ENCODE measurements around the gene HOXD1.

DNA sequence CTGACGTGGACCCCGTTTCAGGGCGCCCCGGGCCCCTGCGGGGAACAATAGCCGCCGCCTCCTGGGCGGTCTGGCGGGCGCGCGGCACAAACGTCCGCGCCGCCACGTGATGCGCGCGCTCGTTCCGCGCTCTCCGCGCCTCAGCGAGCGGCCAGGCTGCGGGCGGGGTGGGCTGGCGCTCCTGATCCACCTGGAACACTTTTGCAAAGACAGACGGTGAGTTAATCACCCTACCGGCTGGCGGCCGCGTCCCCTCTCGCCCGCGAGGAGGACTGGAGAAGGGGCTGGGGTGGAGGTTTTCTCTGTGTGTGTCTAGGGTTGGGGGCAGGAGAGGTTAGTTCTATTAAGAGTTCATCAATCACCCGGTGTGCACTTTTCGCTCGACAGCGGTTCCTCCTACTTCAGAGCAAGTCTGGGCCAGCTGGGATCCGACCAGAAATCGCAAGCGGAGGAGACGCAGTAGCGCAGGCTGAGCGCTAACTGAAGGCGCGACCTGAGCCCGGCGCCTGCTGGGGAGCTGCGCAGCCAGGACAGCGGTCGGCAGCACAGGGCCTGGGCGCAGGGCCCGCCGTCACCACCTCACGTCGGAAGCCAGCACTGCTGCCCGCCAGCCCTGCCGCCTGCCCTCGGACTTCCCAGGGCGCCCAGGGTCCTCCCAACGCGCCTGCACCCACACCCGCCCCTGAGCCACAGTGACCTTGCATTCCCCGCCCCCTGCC lies 10.3 kb upstream of the HOXD1 start:
- TF ChIP-seq, protein P1, sequence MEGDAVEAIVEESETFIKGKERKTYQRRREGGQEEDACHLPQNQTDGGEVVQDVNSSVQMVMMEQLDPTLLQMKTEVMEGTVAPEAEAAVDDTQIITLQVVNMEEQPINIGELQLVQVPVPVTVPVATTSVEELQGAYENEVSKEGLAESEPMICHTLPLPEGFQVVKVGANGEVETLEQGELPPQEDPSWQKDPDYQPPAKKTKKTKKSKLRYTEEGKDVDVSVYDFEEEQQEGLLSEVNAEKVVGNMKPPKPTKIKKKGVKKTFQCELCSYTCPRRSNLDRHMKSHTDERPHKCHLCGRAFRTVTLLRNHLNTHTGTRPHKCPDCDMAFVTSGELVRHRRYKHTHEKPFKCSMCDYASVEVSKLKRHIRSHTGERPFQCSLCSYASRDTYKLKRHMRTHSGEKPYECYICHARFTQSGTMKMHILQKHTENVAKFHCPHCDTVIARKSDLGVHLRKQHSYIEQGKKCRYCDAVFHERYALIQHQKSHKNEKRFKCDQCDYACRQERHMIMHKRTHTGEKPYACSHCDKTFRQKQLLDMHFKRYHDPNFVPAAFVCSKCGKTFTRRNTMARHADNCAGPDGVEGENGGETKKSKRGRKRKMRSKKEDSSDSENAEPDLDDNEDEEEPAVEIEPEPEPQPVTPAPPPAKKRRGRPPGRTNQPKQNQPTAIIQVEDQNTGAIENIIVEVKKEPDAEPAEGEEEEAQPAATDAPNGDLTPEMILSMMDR (IDR thresholded peaks at IDR 0.05; ENCODE audit: borderline replicate concordance, extremely low read depth, low read length, poor library complexity, severe bottlenecking) = no peak
- no peak for TF ChIP-seq EZH2 (IDR thresholded peaks at IDR 0.05; ENCODE audit: borderline replicate concordance, low read depth, low read length, severe bottlenecking)

All from DND-41 (cell line).